D341Med (cell line): ENCODE results near the gene MRPL3.

Experiments
- DNase-seq: peaks from one replicate; pipeline ENCODE4 v3.0.0; 2012; ENCODE audit warnings: low spot score

Gene MRPL3

DNA sequence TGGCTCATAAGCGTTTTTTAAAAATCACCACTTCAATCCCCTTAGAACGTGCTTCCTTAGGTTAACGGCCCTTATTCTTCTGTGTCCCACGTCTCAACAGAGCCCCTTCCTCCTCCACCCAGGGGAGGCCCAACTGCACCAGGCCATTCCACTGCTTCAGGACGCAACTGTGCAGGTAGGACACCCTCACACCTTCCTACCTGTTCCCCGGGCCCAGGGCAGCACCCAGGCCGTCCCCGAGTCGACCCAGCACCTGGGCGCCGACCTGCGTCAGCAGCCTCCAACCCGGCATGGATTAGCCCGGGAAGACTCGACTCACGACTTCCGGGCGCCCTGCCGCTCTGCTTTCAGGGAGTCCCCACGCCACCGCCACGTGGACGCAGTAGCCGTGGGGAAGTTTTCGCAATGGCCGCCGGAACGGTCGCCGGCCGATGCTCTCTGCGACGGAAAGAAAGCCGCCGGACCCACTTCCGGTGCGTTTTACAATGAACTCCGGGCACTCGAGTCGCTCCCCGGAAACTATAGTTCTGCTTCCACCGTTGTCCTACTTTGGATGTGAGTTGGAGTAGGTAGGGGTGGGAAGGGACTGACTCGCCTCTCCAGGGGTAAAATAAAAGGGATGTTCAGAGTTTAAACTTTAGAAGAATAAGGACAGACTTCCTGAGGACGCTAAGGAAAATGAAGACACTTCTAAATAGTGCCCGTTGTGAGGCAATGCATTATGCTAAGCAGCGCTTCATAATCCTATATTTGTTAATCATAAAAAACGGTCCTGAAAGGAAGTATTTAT, at the start of gene MRPL3:
Gene MRPL3, minus strand, starts transcription at position 442 of the 790 bp plus-strand sequence. Its CDS starts 150 bp downstream, at position 292.
- DNase-seq: peak; percentile 89

DNA sequence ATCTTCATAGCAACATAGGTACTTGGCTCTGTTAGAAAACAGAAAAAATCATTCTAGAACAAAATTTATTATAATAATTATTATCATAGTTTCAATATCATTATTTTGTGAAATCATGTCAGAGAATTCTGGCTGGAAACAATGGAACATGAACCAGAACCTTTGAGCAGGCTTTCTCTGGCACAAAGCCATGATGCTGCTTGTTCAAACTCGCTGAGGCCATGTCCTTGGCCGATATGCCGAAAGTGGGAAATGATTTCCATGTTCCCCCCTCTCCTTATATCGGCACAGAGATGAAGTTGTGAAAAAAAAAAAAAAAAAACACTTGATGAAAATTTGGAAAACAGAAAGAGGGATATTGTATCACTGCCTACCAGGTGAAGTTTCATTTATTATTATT, 49.0 kb upstream of the MRPL3 start:
- DNase-seq: no peak

DNA sequence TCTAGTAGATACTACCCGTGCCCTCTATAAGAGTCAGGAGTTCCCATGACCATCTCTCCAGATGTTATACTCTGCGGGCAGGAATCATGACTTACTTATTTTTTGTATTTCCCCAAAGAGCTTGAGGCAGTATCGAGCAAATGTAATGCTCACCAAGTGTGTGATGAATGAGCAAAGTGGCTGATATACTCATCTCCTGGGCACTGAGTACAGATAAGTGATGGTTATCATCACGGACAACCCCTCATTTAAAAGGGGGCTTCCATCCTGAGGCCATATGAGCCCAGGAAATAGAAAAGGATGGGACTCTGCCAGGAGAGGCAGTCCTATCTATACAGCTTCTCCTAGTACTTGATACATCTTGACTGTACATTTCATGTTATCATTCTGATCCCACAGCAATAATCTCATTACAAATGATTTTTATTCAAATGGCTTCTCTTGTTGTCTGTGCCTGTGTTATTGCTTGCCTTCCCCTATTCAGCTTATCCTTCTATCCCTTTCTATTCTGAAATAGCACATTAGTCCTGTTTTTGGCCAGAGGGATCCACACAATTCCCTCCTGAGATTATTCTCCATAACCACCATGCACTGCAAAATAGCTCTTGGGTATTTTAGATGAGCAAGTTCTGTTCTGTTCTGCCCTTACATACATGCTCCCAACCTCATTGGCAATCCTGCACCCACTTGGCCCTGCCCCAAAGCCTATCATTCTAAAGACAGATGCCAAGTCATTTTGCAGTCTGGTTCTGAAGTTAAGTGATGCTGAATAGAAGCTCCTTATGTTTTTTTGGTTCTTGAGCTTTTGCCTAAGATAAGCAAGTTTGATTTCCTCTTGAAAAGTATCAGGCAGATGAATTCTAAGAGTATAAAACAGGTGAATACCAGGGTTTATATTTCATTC, 48.0 kb upstream of the MRPL3 start:
- DNase-seq: no peak

DNA sequence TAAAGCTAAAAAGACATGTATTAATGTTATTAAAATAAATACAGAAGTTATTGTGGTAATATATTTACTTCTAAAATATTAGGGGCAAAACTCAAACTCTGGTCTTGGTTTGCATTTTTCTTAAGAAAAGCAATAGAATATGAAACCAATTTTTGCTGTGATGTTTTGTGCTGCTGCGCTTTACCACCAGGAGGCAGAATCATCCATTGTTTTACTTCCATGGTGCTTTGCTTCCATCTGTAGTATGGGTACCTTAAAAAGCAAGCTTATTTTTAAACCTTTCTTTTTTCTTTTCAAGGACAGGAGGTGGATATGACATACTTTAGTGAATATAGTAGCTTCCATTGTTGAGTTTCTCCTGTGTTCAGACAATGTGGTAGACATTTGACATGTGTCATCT, 46.6 kb upstream of the MRPL3 start:
- DNase-seq: no peak

DNA sequence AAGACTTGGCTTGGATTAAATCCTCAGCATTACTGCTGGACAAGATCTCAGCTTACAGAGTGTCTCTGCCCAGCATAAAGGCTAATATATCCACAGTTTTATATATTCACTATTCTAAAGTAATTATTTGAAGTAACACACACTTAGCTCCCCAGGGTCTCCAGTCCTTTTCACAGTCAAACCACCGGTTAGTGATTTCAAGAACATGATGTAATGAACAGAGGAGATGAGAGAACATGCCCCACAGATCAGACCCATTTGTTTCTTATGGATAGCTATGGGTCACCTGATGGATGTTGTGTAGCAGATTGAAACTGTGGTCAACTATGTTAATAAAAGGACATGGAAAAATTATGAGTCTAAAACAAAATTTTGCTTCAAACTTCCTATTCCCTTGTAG, 44.8 kb upstream of the MRPL3 start:
- DNase-seq: no peak

DNA sequence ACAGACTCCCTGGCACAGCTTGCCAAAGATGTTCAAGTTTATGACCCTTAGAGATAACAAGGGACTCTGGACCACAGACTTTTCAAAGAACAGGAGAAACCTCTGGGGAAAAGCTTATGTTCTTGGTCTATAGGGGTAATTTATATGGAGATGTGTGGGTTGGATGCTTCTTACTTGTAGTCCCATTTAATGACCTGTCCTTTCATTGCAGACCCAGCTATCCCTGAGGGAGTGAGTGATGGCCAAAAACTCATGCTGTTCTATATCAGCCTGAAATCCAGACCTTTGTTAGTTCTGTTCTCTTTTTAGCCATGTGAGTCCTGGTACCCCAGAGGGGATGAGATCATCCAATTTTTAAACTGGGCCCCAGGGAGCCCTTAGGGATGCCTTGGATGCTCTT, 43.7 kb upstream of the MRPL3 start:
- no peak for DNase-seq

DNA sequence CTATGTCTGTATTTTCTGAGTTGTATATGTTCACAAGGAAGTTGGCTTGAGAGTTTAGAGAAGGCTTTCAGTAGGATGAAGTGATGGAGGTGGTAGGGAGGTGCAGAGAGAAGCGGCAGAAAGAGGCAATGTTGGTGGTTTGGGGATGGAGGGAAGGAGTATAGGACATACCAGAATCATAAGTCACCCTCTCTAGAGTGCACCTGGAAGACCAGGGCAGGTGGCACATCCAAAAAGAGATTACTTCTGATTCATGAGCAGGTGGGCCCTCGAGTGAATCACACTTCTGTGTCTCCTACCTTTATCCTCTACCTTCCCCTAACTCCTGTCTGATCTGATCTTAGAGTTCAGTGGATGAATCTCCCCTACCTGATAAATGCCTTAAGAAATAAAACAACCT, 41.8 kb upstream of the MRPL3 start:
- no peak for DNase-seq

DNA sequence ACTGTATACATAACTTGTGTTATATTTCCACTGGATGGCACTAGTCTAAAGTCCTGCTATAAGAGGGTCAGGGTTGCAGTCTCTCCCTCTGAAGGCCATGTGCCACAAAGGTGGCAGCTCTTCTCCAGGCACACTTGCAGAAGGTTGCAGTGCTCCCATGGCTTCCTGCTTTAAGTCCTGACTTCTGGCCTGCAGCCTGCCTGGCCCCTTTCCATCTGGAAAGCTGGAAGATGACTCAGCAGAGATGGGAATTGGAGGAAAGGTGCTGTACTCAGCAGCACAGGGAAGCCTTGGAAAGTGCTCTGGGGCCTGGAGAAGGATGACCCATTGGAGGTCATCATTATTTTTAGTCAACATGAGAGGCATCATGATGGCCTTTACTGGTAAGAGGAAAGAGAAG, 40.9 kb upstream of the MRPL3 start:
- no peak for DNase-seq

DNA sequence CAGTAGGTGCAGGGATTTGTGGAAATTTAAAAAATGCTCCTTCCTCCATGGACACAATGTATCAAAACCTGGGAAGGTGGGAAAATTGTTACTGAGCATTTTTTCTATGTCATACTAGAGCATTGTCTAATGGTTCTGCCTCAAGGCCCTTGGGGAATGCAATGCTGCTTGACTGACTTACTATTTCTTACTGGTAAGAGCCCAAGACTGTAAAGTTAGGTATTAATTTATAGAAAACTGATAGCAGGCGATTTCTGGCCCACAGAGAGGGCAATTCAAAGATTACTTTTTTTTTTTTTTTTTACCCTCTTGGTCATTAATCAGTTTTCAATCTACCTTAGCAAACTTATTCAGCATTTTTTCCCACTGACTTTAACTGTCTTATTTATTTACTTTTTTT, 38.5 kb upstream of the MRPL3 start:
- no peak for DNase-seq

DNA sequence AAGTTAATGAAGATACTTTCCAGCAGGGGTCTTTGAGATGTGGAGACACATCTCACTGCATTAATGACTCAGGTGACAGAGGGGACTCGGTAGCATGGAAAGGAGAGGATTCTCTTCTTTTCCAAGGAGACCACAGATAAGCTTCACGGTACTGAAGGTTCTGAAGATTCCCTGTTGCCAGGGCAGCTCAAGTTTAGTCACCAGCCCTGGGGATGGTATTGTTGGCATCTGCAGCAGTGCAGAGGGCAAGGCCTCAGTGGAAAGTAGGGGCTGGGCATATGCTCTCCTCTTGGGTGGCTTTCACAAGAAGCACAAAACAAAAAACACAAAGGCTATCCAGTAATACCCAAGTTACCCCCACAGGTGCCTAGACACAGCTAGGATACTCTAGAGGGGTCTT, 38.0 kb upstream of the MRPL3 start:
- DNase-seq: no peak

DNA sequence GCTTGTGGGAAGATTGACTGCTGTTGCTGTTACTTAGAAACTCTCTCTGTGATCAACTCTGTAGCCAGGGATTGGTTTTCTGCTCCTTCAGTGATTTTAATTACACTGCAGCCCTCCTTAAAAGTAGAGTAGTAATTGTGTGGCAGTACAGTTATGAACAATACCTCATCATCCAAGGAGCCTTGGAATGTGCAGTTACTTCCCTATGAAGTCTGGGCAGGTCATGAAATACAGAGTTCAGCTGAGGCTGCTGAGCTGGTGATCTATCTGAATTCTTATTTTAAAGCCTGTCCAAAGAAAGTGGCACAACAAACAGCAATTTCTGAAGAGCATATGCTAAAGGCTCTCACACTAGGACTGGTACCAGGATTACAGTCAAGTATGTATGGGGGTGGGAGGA, 37.4 kb upstream of the MRPL3 start:
- no peak for DNase-seq

DNA sequence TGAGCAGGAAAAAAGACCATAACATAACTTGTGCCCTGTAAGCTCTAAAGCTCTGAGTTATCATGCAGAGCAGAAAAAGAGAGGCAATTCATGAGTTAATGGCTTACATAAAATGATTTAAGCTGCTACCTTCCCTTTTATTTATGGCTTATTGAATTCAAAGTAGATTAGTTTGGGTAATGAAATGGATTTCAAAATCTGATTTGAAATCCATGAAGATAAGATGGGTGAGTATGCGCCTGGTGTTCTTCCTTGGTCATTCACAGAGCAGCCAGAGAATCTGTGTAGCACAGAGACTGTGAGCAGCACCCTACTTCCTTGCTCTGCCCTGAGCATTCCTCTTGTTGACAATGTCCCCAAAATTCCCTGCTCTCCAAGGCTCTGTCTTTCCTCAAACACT, 36.2 kb upstream of the MRPL3 start:
- no peak for DNase-seq

DNA sequence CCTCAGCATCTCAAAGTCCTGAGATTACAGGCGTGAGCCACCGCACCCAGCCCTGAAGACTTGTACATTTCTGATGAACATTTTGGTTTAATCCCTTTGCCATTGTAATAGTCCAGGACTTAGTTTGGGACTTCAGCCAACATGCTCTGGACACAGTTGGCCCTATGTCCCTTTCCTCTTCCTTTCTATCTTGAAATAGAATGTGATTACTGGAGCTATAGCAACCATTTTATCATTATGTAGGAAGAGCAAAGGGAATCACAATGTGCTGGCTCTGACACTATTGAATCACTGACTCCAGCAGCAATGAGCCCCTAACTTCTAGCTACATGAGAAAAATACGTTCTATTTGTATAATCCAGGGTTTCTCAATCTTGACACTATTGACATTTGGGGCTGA, 34.8 kb upstream of the MRPL3 start:
- no peak for DNase-seq

DNA sequence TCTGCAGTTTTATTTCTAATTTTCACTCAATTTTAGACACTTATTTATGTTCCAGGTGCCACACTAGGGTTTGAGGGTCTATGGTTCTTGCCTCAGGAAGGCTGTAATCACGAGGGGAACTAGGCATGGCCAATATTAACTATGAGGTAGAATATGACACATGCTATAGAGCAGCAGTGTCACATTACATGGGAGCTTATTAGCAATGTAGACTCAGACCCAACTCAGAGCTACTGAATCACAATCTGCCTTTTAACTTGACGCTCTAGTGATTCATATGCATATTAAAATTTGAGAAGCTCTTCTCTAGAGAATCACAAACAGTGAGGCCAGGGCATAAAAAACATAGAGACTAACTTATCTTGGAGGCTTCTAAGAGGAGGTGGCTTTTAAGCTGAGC, 32.8 kb upstream of the MRPL3 start:
- no peak for DNase-seq

DNA sequence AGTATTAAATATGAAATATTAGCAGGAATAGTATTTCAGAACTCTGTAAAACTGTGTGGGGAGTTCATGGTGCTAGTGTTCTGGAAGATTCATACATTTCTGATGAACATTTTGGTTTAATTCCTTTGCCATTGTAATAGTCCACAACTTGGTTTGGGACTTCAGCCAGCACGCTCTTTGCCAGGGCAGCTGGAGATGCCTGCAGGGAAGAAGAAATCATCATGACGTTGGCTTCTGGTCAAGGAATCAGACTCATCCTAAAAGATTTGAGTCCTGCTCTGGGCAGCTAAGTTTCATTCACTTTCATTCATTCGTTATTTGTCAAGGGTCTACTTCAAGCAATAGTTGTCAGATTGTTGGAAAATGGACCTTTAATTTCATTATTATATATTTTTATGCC, 32.4 kb upstream of the MRPL3 start:
- no peak for DNase-seq

DNA sequence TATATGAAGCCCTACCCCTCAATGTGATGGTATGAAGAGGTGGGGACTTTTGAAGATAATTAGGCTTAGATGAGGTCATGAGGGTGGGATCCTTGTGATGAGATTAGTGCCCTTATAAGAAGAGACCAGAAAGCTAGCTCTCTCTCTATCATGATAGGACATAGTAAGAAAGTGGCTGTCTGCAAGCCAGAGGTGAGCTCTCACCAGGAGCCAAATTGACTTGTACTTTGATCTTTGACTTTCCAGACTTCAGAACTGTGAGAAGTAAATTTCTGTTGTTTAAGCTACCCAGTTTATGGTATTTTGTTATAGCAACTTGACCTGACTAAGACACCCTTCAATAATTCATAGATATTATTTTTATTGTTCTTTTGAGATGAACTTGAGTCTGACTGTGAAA, 29.9 kb upstream of the MRPL3 start:
- no peak for DNase-seq

DNA sequence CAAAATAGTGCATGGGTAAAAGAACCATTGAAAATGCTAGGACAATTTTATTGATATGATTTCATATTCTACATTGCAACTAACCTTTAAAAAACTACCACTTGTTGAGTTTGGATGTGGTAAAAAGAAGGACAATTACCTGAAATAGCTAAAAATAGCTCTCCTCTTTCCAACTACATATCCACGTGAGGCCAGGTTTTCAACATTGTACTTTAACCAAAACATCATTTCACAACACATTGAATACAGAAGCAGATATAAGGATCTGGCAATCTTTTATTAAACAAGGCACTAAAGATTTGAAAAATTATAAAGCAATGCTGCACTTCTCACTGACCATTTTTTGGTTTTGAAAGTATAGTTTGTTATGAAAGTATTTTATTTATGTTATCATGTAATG, 28.1 kb upstream of the MRPL3 start:
- no peak for DNase-seq

DNA sequence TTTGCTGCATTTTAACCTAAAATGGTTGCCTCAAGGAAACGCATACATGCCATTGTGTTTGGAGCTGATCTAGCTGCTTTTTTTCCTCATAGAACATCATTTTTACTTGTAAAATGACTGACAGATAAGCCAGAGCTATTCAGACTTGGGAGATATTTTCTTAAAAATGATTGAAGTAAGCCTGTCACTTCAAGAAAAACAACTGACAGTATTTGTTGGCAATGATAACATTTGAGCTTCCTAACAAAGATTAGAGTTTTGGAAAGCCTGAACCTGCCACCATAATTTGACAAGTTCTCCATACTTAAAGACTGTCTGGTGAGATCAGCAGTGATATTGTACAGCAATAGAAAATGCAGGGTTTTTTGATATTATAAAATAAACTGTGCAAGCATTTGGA, 27.6 kb upstream of the MRPL3 start:
- DNase-seq: no peak

DNA sequence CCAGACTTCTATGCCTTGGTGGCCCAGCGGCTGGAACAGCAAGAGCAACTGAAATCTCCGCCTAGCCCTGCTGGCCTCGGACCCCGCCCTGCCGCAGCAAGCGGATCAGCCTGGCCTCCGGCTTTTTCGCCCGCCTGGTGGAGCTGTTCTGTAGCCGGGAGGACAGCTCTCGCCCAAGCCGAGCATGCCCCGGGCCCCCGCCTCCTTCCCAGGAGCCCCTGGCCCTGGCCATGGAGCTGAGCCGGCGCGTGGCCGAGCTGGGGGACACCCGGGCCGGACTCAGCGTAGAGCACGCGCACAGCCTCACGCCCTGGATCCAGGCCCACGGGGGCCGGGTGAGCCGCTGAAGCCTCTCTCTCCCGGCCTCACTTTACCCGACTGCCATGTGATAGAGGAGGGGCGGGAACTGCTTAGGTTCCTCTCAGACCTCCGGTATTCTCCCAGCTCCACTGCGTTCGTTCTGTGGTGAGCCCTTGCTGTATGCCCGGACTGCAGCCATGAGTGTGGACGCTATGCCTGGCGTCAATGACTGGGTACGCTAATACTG, 24.1 kb upstream of the MRPL3 start:
- DNase-seq: no peak

DNA sequence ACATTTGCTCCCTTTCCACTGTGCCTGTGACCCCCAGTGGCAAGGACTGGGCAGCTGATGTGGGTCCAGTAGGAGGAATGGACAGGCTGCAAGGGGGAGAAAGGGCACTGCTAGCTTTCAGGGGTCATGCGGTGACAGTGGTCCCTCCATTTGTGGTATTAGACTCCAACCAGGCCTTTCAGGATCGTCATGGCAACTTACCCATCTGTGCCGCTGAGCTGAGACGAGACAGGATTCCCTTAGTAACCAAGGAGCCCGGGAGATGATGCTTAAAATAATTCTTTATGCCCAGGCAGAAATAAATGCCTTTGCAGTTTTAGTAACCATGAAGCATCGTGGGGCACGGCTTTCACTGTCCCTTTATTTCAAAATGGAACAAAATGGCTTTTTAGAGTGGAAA, 15.9 kb upstream of the MRPL3 start:
- no peak for DNase-seq

DNA sequence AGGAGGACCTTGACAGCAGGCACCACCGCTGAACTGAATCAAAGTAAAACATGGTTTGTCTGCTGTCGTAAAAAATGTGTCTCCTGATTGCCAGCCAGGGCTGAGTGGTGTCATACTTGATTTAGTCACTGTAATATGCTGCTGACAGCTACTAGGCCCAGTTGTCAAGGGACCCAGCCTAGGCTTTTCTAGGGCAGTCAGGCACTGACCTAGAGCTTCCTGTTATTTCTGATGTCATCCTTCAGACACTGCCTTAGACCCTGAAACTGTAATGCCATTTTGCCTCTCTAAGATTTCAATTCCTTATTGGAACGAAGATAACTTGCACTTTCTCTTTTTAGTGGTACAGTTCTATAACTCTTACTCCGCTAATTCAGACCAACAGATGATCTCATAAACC, 2.6 kb upstream of the MRPL3 start:
- DNase-seq: no peak

DNA sequence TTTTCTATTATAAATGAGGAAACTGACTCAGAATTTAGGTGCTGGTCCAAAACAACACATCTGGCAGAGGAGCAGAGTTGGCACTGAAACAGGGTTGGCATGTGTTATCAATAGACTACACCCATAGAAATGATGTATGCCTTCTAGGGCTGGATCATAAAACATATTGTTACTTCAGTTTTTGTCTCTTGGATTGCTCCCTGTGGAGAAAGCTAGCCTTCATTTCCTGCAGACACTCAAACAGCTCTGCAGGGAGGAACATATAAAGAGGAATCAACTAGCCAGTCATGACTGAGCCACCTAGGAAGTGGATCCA, 507 bp upstream of the MRPL3 start:
- DNase-seq: no peak

DNA sequence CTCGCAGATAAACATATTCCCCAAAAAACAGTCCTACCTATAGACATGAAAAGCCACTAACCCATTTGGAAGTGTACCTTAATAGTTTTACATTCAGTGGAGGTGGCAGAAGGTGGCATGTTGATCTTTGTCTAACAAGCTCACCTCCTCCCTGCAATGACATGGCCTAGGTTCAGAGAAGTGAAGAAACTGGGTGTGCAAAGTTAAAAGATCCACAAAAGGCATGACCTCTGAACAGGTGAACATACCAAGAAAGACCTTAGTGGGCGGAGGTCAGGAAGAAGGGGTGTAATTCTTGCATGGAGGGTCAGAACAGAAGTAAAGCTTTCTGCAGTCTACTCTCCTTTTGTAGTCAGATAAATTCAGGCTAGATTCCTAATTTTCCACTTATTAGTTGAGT, 822 bp downstream of the MRPL3 start:
- peak; percentile 21 for DNase-seq
